ENCODE measurements around the gene MRPS5.

DNA sequence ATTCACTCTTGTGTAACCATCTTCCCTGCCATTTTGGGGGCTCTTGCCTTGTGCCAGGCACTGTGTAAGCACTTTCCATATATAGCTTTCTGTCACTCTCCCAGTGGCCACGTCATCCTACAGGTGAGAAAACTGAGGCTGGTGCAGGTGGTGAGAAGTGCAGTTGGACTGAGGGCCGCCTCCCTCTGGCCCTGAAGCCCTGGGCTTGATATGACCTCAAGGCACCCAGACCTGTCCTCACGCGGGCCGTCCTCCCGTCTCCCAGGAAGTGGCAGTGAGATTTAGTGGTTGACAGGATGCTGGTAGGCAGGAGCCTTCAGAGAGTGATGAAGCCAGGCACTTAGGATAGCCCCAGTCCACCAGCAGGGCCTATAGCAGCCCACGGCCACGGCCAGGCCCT lies 65.6 kb downstream of the MRPS5 start:
- no peak for TF ChIP-seq GATA2 (IDR thresholded peaks at IDR 0.05; ENCODE audit: low read depth, low read length)
- TF ChIP-seq GATA3 (IDR thresholded peaks at IDR 0.05; ENCODE audit: low read depth, low read length) = no peak

All from SH-SY5Y (cell line).